ENCODE results near the gene GGCT.

The GGCT gene

GRCh38 chr7:30459591-30460245 lies 44.9 kb downstream of the GGCT start:
- DNase-seq = peak; percentile 44 to 60 (median 52)

GRCh38 chr7:30458311-30458710 lies 46.3 kb downstream of the GGCT start:
- no peak for DNase-seq

- no peak for DNase-seq
These were observed 50.7 kb downstream of the GGCT start for GRCh38 chr7:30453921-30454320.

- no peak for DNase-seq
These were observed 51.6 kb downstream of the GGCT start for GRCh38 chr7:30453016-30453415.

GRCh38 chr7:30452280-30452930 lies 52.2 kb downstream of the GGCT start:
- no peak for DNase-seq

- DNase-seq = no peak
These were observed 52.9 kb downstream of the GGCT start for GRCh38 chr7:30451539-30452279.

GRCh38 chr7:30450983-30451497 lies 53.6 kb downstream of the GGCT start:
- no peak for DNase-seq

GRCh38 chr7:30450240-30450982 lies 54.2 kb downstream of the GGCT start:
- DNase-seq = no peak

GRCh38 chr7:30448461-30449189 lies 56.0 kb downstream of the GGCT start:
- DNase-seq = no peak

- DNase-seq = no peak
These were observed 57.2 kb downstream of the GGCT start for GRCh38 chr7:30447466-30447865.
